HEK293 (cell line): ENCODE data around the gene CAMK1G.
A peak's percentile ranks its signal among the peaks of the same experiment; 100 is the strongest.

Experiments
- CTCF ChIA-PET: fragments of 350-600 bp; formaldehyde crosslinking; extraction: SDS; loops from one replicate; lab custom pipeline; 2021; ENCODE audit warnings: antibody characterized with exemption; lab: Yijun Ruan, JAX
- POLR2A ChIA-PET: fragments of 300-600 bp; formaldehyde crosslinking; extraction: SDS; loops from one replicate; lab custom pipeline; 2020; ENCODE audit warnings: antibody characterized with exemption, inconsistent platforms; lab: Yijun Ruan, JAX
- H3K27ac ChIP-seq: fragments of 200-500 bp; sonication (Bioruptor generic); 2 replicates; pipeline ENCODE4 v1.5.1; 2014; ENCODE audit warnings: low read depth, low read length, control low read depth, inconsistent platforms; ENCODE audit errors: extremely low read depth
- H3K36me3 ChIP-seq, 2 experiments: fragments of 200-500 bp in 1 of 2; sonication (Bioruptor generic) in 1 of 2; 1 replicate in 1 of 2; 2 replicates in 1 of 2; pipeline ENCODE4 v1.5.1; 2014 to 2017; ENCODE audit warnings: inconsistent platforms in 2 of 2, low read length in 2 of 2; ENCODE audit not compliant: control insufficient read depth in 2 of 2, insufficient read depth in 1 of 2
- H3K4me1 ChIP-seq: fragments of 200-500 bp; sonication (Bioruptor generic); 2 replicates; pipeline ENCODE4 v1.5.1; 2014; ENCODE audit warnings: mild to moderate bottlenecking, low read length, inconsistent platforms; ENCODE audit not compliant: control insufficient read depth, insufficient read depth
- H3K4me3 ChIP-seq: 2 replicates; pipeline ENCODE4 v1.5.1; 2011; ENCODE audit warnings: low read depth, mild to moderate bottlenecking, control low read depth, low read length, moderate library complexity
- H3K9me3 ChIP-seq: fragments of 200-500 bp; sonication (Bioruptor generic); 2 replicates; pipeline ENCODE4 v1.5.1; 2014; ENCODE audit warnings: low read depth, low read length, inconsistent platforms; ENCODE audit not compliant: control insufficient read depth, insufficient read depth
- FEZF1 ChIP-seq: fragments of 450-650 bp; formaldehyde crosslinking; IDR thresholded peaks from 2 replicates; pipeline ENCODE4 v1.5.1; 2016; ENCODE audit warnings: missing biosample characterization, missing genetic modification characterization
- YY2 ChIP-seq: fragments of 450-650 bp; formaldehyde crosslinking; IDR thresholded peaks from 2 replicates; pipeline ENCODE4 v1.5.1; 2016; ENCODE audit warnings: missing biosample characterization, missing genetic modification characterization
- ZBTB1 ChIP-seq: fragments of 450-650 bp; formaldehyde crosslinking; IDR thresholded peaks from 2 replicates; pipeline ENCODE4 v1.5.1; 2016; ENCODE audit warnings: missing biosample characterization, missing genetic modification characterization
- ZFP69B ChIP-seq: fragments of 450-650 bp; formaldehyde crosslinking; IDR thresholded peaks from 2 replicates; pipeline ENCODE4 v1.5.1; 2016; ENCODE audit warnings: missing biosample characterization, missing genetic modification characterization
- ZNF335 ChIP-seq: fragments of 450-650 bp; formaldehyde crosslinking; conservative IDR thresholded peaks from 2 replicates; pipeline ENCODE4 v1.5.1; 2016; ENCODE audit warnings: missing biosample characterization, missing genetic modification characterization
- ZNF548 ChIP-seq: fragments of 450-650 bp; formaldehyde crosslinking; IDR thresholded peaks from 2 replicates; pipeline ENCODE4 v1.5.1; 2016; ENCODE audit warnings: missing biosample characterization, missing genetic modification characterization
- ZNF600 ChIP-seq: fragments of 450-650 bp; formaldehyde crosslinking; IDR thresholded peaks from 2 replicates; pipeline ENCODE4 v1.5.1; 2016; ENCODE audit warnings: missing biosample characterization, missing genetic modification characterization
- ZNF610 ChIP-seq: fragments of 450-650 bp; formaldehyde crosslinking; IDR thresholded peaks from 2 replicates; pipeline ENCODE4 v1.5.1; 2016; ENCODE audit warnings: missing biosample characterization, missing genetic modification characterization, borderline replicate concordance
- ZNF654 ChIP-seq: fragments of 450-650 bp; formaldehyde crosslinking; IDR thresholded peaks from 2 replicates; pipeline ENCODE4 v1.5.1; 2016; ENCODE audit warnings: low read depth, missing biosample characterization, missing genetic modification characterization
- ZNF660 ChIP-seq: fragments of 450-650 bp; IDR thresholded peaks from 2 replicates; pipeline ENCODE4 v1.5.1; 2018; ENCODE audit warnings: missing biosample characterization, mild to moderate bottlenecking, missing genetic modification characterization
- TF ChIP-seq, protein P1 (sequence below): fragments of 450-650 bp; formaldehyde crosslinking; IDR thresholded peaks from 2 replicates; pipeline ENCODE4 v1.5.1; 2016; ENCODE audit warnings: missing biosample characterization, missing genetic modification characterization
- TF ChIP-seq, protein P2 (sequence below): fragments of 450-650 bp; formaldehyde crosslinking; IDR thresholded peaks from 2 replicates; pipeline ENCODE4 v1.5.1; 2017; ENCODE audit warnings: missing biosample characterization, missing genetic modification characterization
- TF ChIP-seq, protein P3 (sequence below): fragments of 450-650 bp; formaldehyde crosslinking; IDR thresholded peaks from 2 replicates; pipeline ENCODE4 v1.5.1; 2016; ENCODE audit warnings: missing biosample characterization, missing genetic modification characterization
- TF ChIP-seq, protein P4 (sequence below): fragments of 450-650 bp; formaldehyde crosslinking; IDR thresholded peaks from 2 replicates; pipeline ENCODE4 v1.5.1; 2017; ENCODE audit warnings: missing biosample characterization, missing genetic modification characterization

Gene CAMK1G

DNA sequence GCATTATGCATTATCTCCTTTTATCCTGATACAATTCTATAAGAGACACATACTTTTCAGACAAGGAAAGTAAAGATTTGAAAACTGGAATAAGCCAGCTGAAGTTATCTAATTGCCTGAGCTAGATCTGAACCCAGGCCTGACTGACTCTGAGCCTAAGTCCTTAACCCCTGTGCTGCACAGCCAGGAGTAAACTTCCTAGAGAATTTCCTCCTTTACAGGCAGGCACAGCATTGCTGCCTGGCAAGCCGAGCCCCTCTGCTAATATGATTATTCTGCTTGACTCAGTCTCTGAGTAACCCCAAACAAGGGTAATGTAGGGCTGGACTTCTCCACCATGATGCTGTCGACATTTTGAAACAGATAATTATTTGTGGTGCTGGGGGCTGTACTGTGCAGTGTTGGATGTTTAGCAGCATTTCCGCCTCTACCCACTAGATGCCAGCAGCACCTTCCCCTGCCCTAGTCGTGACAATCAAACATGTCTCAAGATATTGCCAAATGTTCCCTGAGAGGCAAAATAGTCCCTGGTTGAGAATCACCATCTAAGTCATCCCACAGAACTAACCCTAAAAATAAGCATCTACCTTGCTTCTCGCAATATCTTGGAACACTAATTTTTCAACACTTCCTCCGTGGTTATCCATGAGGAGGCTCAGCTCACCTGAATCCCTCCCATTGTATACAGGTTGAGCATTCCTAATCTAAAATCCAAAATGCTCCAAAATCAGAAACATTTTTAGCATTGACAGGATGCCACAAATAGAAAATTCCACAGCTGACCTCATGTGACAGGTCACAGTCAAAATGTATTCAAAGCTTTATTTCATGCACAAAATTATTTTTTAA, 18.5 kb downstream of the CAMK1G start:
- Histone ChIP-seq H3K4me1 (no peaks in the 10 kb centered on the region), H3K9me3 (no peaks in the 10 kb centered on the region), H3K36me3 (no peaks in the 10 kb centered on the region), H3K27ac (no peak overlapping the region), H3K4me3 (no peak overlapping the region)
- ChIA-PET POLR2A (no interaction called here), CTCF (interaction anchor here (0.5 to 2.2 kb wide), 22 partner anchors 9 to 1239 kb away, joined by 3 to 31 read pairs (median 4); partner anchors contain the start of genes CAMK1G and LAMB3)
- TF ChIP-seq ZNF660 (peak; percentile 77; the same call in 1 of the 2 replicates), ZBTB1 (tag by site-specific recombination) (no peak), ZNF548 (tag by site-specific recombination) (no peak), ZFP69B (tag by site-specific recombination) (no peak), ZNF335 (tag by site-specific recombination) (no peak), ZNF610 (no peak), ZNF654 (tag by site-specific recombination) (peak; percentile 65), ZNF600 (tag by site-specific recombination) (no peak), YY2 (0 out of 2 replicates have a peak, but pooled peaks have one; percentile 30)
- TF ChIP-seq, protein P1, sequence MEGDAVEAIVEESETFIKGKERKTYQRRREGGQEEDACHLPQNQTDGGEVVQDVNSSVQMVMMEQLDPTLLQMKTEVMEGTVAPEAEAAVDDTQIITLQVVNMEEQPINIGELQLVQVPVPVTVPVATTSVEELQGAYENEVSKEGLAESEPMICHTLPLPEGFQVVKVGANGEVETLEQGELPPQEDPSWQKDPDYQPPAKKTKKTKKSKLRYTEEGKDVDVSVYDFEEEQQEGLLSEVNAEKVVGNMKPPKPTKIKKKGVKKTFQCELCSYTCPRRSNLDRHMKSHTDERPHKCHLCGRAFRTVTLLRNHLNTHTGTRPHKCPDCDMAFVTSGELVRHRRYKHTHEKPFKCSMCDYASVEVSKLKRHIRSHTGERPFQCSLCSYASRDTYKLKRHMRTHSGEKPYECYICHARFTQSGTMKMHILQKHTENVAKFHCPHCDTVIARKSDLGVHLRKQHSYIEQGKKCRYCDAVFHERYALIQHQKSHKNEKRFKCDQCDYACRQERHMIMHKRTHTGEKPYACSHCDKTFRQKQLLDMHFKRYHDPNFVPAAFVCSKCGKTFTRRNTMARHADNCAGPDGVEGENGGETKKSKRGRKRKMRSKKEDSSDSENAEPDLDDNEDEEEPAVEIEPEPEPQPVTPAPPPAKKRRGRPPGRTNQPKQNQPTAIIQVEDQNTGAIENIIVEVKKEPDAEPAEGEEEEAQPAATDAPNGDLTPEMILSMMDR (tag by site-specific recombination): peak; percentile 76; the same call in 1 of the 2 replicates
- TF ChIP-seq, protein P2, sequence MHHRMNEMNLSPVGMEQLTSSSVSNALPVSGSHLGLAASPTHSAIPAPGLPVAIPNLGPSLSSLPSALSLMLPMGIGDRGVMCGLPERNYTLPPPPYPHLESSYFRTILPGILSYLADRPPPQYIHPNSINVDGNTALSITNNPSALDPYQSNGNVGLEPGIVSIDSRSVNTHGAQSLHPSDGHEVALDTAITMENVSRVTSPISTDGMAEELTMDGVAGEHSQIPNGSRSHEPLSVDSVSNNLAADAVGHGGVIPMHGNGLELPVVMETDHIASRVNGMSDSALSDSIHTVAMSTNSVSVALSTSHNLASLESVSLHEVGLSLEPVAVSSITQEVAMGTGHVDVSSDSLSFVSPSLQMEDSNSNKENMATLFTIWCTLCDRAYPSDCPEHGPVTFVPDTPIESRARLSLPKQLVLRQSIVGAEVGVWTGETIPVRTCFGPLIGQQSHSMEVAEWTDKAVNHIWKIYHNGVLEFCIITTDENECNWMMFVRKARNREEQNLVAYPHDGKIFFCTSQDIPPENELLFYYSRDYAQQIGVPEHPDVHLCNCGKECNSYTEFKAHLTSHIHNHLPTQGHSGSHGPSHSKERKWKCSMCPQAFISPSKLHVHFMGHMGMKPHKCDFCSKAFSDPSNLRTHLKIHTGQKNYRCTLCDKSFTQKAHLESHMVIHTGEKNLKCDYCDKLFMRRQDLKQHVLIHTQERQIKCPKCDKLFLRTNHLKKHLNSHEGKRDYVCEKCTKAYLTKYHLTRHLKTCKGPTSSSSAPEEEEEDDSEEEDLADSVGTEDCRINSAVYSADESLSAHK: no peak
- TF ChIP-seq, protein P3, sequence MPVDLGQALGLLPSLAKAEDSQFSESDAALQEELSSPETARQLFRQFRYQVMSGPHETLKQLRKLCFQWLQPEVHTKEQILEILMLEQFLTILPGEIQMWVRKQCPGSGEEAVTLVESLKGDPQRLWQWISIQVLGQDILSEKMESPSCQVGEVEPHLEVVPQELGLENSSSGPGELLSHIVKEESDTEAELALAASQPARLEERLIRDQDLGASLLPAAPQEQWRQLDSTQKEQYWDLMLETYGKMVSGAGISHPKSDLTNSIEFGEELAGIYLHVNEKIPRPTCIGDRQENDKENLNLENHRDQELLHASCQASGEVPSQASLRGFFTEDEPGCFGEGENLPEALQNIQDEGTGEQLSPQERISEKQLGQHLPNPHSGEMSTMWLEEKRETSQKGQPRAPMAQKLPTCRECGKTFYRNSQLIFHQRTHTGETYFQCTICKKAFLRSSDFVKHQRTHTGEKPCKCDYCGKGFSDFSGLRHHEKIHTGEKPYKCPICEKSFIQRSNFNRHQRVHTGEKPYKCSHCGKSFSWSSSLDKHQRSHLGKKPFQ (tag by site-specific recombination): no peak

DNA sequence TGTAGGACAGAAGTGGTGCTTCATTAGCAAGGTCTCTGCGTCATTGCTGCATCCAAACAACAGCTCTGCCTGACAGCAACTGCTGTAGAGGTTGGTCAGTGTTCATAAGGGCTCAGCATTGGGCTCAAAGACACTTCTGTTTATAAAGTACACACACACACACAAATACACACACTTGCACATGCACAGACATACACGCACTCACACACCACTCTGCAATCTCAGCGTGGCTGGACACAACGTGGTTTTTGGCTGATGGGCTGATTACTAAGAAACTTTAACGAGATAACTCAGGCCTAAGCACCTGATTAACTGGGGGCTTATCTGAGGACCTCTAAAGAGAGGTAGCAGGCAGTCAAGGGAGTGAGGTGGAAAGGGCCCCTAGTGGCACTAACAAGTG, 20.4 kb downstream of the CAMK1G start:
- Histone ChIP-seq H3K27ac (no peak overlapping the region), H3K4me3 (no peak overlapping the region), H3K36me3 (no peaks in the 10 kb centered on the region), H3K9me3 (no peaks in the 10 kb centered on the region), H3K4me1 (no peaks in the 10 kb centered on the region)
- no peak for TF ChIP-seq FEZF1 (tag by site-specific recombination)
- TF ChIP-seq, protein P4, sequence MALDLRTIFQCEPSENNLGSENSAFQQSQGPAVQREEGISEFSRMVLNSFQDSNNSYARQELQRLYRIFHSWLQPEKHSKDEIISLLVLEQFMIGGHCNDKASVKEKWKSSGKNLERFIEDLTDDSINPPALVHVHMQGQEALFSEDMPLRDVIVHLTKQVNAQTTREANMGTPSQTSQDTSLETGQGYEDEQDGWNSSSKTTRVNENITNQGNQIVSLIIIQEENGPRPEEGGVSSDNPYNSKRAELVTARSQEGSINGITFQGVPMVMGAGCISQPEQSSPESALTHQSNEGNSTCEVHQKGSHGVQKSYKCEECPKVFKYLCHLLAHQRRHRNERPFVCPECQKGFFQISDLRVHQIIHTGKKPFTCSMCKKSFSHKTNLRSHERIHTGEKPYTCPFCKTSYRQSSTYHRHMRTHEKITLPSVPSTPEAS (tag by site-specific recombination): peak; percentile 61; the same call in 1 of the 2 replicates
- ChIA-PET CTCF (interaction anchor here (0.6 to 1.7 kb wide), 3 partner anchors 34 to 89 kb away, joined by 3 to 4 read pairs (median 4); no protein-coding TSS in a partner anchor), POLR2A (no interaction called here)
